ENCODE measurements around the gene ERC2. TPM values are rescaled to one million over a fixed set of nuclear protein-coding genes. Genes with fewer than 3 reads are reported as not detected.

ERC2 gene
- total RNA-seq, 1 donor from 2014 or later = 48.3 TPM

DNA sequence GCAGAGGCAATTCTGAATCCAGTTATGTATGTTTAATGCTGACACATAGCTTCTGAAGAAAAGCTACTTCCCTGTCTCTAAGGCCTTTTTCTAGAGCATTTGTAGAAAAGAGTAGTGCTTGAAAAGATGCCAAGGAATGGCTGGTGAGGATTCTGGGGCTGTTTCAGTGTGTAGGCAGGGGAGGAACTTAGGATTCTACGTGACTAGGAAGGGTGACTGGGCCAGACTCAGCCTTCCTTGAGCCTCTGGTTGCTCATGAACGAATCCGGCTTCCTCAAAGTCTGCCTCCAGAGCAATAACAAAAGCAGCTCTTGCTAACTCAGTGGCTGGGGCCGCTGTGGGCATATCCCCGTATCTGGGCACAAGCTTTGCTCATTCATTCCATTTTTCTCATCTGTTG lies 876.4 kb downstream of the ERC2 start:
- Mint-ChIP-seq H3K27ac (ENCODE audit: unreplicated experiment) (no peak overlapping the region), H3K36me3 (ENCODE audit: unreplicated experiment) (no peaks in the 10 kb centered on the region), H3K9me3 (ENCODE audit: unreplicated experiment) (peaks cover 5% of the 10 kb centered on the region), H3K4me3 (ENCODE audit: unreplicated experiment) (no peak overlapping the region), H3K27me3 (ENCODE audit: unreplicated experiment) (peaks cover 4% of the 10 kb centered on the region), H3K4me1 (ENCODE audit: low read depth, unreplicated experiment) (peaks cover 2% of the 10 kb centered on the region)
- no peak for DNase-seq
- TF ChIP-seq, protein P1, sequence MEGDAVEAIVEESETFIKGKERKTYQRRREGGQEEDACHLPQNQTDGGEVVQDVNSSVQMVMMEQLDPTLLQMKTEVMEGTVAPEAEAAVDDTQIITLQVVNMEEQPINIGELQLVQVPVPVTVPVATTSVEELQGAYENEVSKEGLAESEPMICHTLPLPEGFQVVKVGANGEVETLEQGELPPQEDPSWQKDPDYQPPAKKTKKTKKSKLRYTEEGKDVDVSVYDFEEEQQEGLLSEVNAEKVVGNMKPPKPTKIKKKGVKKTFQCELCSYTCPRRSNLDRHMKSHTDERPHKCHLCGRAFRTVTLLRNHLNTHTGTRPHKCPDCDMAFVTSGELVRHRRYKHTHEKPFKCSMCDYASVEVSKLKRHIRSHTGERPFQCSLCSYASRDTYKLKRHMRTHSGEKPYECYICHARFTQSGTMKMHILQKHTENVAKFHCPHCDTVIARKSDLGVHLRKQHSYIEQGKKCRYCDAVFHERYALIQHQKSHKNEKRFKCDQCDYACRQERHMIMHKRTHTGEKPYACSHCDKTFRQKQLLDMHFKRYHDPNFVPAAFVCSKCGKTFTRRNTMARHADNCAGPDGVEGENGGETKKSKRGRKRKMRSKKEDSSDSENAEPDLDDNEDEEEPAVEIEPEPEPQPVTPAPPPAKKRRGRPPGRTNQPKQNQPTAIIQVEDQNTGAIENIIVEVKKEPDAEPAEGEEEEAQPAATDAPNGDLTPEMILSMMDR (IDR thresholded peaks at IDR 0.05; ENCODE audit: partially characterized antibody, unreplicated experiment) = no peak

DNA sequence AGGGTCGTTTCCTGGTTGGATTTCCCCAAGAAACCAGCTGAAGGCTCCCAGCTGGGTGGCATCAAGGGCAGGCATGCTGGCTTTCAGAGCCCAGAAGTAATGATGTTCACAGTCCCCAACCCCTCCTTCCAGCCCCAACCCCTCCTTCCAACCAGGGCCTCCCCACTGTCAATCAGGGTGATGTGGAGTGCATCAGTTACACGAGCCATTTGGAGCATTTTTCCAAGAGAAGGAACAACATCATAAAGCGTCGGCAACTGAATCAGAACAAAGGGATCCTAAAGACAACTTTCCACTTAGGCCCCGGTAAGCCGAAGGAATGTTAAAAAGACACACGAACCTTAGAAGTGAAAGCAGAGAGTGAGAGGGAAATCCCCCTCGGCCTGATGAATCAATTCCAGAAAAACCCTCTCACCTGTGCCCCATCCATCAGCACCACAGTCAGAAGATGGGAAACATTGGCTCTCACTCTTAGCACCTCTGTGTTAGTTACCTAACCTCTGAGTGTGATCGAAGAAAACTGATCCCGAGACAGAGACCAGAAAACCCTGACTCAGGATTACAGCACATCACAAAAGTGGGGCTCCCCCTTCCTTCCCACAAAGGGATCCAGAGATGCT lies 880.0 kb downstream of the ERC2 start:
- Mint-ChIP-seq H3K4me1 (ENCODE audit: low read depth, unreplicated experiment) (peaks cover 2% of the 10 kb centered on the region), H3K9me3 (ENCODE audit: unreplicated experiment) (no peaks in the 10 kb centered on the region), H3K36me3 (ENCODE audit: unreplicated experiment) (no peaks in the 10 kb centered on the region), H3K27me3 (ENCODE audit: unreplicated experiment) (no peaks in the 10 kb centered on the region), H3K27ac (ENCODE audit: unreplicated experiment) (no peak overlapping the region), H3K4me3 (ENCODE audit: unreplicated experiment) (no peak overlapping the region)
- DNase-seq = no peak
- TF ChIP-seq, protein P1 (IDR thresholded peaks at IDR 0.05; ENCODE audit: partially characterized antibody, unreplicated experiment) = no peak

DNA sequence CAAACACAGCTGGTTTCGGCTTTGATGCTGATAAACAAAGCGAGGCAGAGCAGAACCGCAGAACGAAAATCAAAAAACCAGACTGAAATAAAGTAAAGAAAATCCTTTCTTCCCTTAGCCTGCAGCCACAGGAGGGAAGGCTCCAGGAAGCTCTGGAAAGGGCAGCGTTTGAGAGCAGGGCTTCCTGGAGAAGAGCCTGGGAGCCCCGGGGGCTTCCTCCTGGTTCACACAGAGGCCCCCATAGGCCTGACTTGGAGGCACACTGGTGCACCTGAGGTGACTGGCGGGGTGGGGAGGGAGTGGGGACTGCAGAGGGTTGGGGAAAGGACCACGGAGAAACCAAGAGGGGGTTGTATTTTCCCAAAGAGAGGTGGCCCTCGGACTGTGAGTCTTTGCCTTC lies 882.4 kb downstream of the ERC2 start:
- Mint-ChIP-seq H3K27me3 (ENCODE audit: unreplicated experiment) (no peaks in the 10 kb centered on the region), H3K4me1 (ENCODE audit: low read depth, unreplicated experiment) (peaks cover 2% of the 10 kb centered on the region), H3K36me3 (ENCODE audit: unreplicated experiment) (no peaks in the 10 kb centered on the region), H3K4me3 (ENCODE audit: unreplicated experiment) (no peak overlapping the region), H3K27ac (ENCODE audit: unreplicated experiment) (no peak overlapping the region), H3K9me3 (ENCODE audit: unreplicated experiment) (no peaks in the 10 kb centered on the region)
- TF ChIP-seq, protein P1 (IDR thresholded peaks at IDR 0.05; ENCODE audit: partially characterized antibody, unreplicated experiment) = no peak
- no peak for DNase-seq

DNA sequence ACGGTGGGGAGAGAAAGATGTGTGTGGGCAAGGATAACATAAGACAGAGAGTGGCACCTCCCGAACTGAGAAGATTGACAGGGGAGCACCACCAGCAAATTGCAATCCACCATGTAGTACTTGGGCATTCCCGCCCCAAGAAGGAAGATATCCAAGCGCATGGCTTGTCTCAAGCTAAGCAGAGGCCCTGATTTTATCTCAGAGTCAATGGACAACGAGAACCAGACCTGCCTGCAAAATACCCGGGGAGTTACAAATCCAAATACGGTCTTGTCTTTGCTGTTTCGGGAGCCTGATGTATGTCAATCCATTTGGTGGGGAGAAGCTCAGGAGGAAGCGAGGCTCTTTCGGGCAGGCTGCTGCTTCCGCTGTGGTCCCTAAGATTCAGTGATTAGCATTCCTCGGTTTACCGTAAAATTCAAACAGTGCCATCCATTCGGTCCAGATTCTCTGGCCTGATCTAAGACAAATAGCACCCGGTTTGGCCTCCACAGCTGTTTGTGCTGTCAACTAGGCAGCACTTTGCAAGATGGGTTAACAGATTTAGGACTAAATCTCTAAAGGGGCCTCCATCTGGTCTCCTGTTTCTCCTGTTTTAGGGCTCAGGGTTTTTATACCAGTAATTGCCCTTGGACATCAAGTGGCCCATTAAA lies 883.4 kb downstream of the ERC2 start:
- Mint-ChIP-seq H3K27ac (ENCODE audit: unreplicated experiment) (no peak overlapping the region), H3K36me3 (ENCODE audit: unreplicated experiment) (no peaks in the 10 kb centered on the region), H3K27me3 (ENCODE audit: unreplicated experiment) (no peaks in the 10 kb centered on the region), H3K4me1 (ENCODE audit: low read depth, unreplicated experiment) (peaks cover 2% of the 10 kb centered on the region), H3K9me3 (ENCODE audit: unreplicated experiment) (no peaks in the 10 kb centered on the region), H3K4me3 (ENCODE audit: unreplicated experiment) (no peak overlapping the region)
- TF ChIP-seq, protein P1 (IDR thresholded peaks at IDR 0.05; ENCODE audit: partially characterized antibody, unreplicated experiment) = no peak
- DNase-seq = no peak

DNA sequence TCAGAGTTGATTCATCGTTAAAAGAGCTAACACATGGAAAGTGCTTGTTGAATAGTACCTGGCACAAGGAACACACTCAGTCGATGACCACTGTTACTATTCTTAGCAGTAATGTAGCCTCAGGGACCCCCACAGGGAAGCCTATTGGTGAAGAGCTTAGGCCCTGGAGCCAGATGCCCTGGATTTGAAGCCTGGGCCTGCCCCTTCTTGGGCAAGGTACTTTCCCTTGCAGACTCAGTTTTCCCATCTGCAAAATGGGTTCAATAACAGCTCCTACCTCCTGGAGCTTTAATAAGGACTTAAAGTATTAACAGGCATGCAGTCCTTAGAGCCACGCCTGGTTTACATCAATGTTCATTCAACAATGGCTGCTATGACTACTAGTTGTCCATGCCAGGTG lies 884.2 kb downstream of the ERC2 start:
- H3K27me3 Mint-ChIP-seq (ENCODE audit: unreplicated experiment) = no peaks in the 10 kb centered on the region
- no peaks in the 10 kb centered on the region for H3K9me3 Mint-ChIP-seq (ENCODE audit: unreplicated experiment)
- H3K4me1 Mint-ChIP-seq (ENCODE audit: low read depth, unreplicated experiment) = peaks cover 2% of the 10 kb centered on the region
- DNase-seq = no peak
- H3K27ac Mint-ChIP-seq (ENCODE audit: unreplicated experiment) = no peak overlapping the region
- TF ChIP-seq, protein P1 (IDR thresholded peaks at IDR 0.05; ENCODE audit: partially characterized antibody, unreplicated experiment) = no peak
- no peak overlapping the region for H3K4me3 Mint-ChIP-seq (ENCODE audit: unreplicated experiment)
- no peaks in the 10 kb centered on the region for H3K36me3 Mint-ChIP-seq (ENCODE audit: unreplicated experiment)
